Thyroid gland (tissue), 4 donors: ENCODE measurements around the gene SLIT2. TPM values are rescaled to one million over a fixed set of nuclear protein-coding genes. Genes with fewer than 3 reads are reported as not detected.
A peak's percentile ranks its signal among the peaks of the same experiment; 100 is the strongest.

ENCODE experiments used
- DNase-seq, 2 donors: peaks; one replicate each; pipeline ENCODE4 v3.0.0-alpha.2; 2019
- H3K27ac ChIP-seq, 3 donors: fragments of 200-600 bp; sonication (generic); 1 replicate in 2 of 3; 2 replicates in 1 of 3; pipeline ENCODE4 v1.5.1; 2016 to 2019; ENCODE audit warnings: mild to moderate bottlenecking in 1 of 3, moderate library complexity in 1 of 3
- H3K27me3 ChIP-seq: fragments of 200-600 bp; sonication (generic); one replicate; pipeline ENCODE4 v1.5.1; 2019
- H3K36me3 ChIP-seq, 2 donors: fragments of 200-600 bp; sonication (generic); one replicate each; pipeline ENCODE4 v1.5.1; 2016 to 2019
- H3K4me1 ChIP-seq, 2 donors: fragments of 200-600 bp; sonication (generic); one replicate each; pipeline ENCODE4 v1.5.1; 2017 to 2019
- H3K4me3 ChIP-seq, 3 donors: fragments of 200-600 bp; sonication (generic); replicated peaks in 1 of 3; 1 replicate in 2 of 3; 2 replicates in 1 of 3; pipeline ENCODE4 v1.5.1; 2016; ENCODE audit warnings: mild to moderate bottlenecking in 1 of 3
- H3K9me3 ChIP-seq: fragments of 200-600 bp; sonication (generic); one replicate; pipeline ENCODE4 v1.5.1; 2017
- POLR2A ChIP-seq, 2 donors: fragments of 450-650 bp; IDR thresholded peaks; one replicate each; pipeline ENCODE4 v1.6.1; 2017; ENCODE audit warnings: antibody characterized with exemption in 2 of 2, mild to moderate bottlenecking in 2 of 2, moderate library complexity in 1 of 2
- WGBS, 2 donors: methylation state at CpG; one replicate each; pipeline ENCODE4 v1.1.5; 2017; 5-methylcytosine and 5-hydroxymethylcytosine counted together
- intact Hi-C: fragments of 100-400 bp; cut with DNase I; formaldehyde crosslinking; loops from one replicate; pipeline ENCODE4 v1.15.1; 2023
- total RNA-seq, 4 donors: library from RNA; depleted of rRNA; stranded (reverse); fragments of >200 nt; gene quantifications; one replicate each; pipeline ENCODE4 v1.2.3, GENCODE V29; 2016
- TF ChIP-seq, protein P1 (sequence below), 6 experiments: fragments of 200-600 bp in 3 of 6; fragments of 450-650 bp in 3 of 6; sonication (generic) in 3 of 6; IDR thresholded peaks; one replicate each; pipeline ENCODE4 v1.5.1; 2016 to 2019; ENCODE audit warnings: antibody characterized with exemption in 6 of 6, mild to moderate bottlenecking in 2 of 6, inconsistent platforms in 1 of 6, moderate library complexity in 1 of 6

Gene SLIT2, protein sequence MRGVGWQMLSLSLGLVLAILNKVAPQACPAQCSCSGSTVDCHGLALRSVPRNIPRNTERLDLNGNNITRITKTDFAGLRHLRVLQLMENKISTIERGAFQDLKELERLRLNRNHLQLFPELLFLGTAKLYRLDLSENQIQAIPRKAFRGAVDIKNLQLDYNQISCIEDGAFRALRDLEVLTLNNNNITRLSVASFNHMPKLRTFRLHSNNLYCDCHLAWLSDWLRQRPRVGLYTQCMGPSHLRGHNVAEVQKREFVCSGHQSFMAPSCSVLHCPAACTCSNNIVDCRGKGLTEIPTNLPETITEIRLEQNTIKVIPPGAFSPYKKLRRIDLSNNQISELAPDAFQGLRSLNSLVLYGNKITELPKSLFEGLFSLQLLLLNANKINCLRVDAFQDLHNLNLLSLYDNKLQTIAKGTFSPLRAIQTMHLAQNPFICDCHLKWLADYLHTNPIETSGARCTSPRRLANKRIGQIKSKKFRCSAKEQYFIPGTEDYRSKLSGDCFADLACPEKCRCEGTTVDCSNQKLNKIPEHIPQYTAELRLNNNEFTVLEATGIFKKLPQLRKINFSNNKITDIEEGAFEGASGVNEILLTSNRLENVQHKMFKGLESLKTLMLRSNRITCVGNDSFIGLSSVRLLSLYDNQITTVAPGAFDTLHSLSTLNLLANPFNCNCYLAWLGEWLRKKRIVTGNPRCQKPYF (N-terminal part only)
- total RNA-seq: 10 to 100 TPM; 13.7 to 23.9 (median 17.1) TPM

DNA sequence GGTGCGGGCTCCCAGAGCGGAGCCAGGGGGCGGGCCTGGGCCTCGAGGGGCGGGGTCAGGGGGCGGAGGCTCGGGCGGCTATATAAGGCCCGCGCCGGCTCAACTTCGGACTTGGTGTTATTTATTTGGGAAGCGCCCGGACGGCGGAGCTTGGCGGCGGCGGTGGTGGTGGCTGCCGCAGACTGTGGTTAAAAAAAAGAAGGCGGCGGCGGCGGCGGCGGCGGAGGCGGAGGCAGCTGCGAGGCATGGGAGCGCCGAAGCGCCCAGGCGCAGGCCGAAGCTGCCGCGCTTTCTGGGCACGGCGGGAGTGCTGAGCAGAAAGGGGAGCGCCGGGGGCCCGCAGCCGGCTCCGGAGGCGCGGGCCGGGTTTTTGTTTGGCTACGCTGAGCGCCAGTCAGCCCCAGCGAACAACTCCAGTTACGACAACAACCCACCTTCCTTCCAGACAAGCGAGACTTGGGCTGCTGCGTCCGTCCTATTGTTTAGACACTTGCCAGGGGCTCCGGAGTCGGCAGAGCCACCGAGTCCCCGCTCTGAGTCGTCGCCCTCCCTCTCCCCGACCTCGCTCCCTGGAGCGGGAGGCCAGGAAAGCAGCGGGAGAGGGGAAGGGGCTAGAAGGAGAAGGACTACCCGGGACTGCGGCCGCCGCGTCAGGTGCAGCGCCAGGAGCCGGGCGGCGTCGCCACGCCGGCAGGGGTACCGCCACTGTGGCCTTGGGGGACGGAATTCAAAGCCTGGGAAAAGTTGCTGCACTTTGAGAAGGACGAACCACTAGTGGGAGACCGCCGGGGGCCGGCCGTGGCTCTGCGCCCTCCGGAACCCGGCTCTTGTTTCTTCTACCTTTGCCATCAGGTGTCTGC is at the start of gene SLIT2:
TSS of gene SLIT2 (plus strand) at position 110 of the 860 bp plus-strand sequence. CDS start 1,911 bp downstream, outside the sequence.
- Histone ChIP-seq H3K9me3 (no peaks in the 10 kb centered on the region), H3K27ac (peak within 1 kb of the TSS in 2 of 3 donors; percentile 29 to 30), H3K4me3 (peak within 1 kb of the TSS; percentile 41 to 71 (median 56)), H3K36me3 (no peaks in the 10 kb centered on the region), H3K27me3 (no peaks in the 10 kb centered on the region), H3K4me1 (peaks cover 3 to 29% of the 10 kb centered on the region in 2 donors)
- peak in 1 of 2 donors; percentile 87 for TF ChIP-seq POLR2A (IDR thresholded peaks at IDR 0.05)
- TF ChIP-seq, protein P1, sequence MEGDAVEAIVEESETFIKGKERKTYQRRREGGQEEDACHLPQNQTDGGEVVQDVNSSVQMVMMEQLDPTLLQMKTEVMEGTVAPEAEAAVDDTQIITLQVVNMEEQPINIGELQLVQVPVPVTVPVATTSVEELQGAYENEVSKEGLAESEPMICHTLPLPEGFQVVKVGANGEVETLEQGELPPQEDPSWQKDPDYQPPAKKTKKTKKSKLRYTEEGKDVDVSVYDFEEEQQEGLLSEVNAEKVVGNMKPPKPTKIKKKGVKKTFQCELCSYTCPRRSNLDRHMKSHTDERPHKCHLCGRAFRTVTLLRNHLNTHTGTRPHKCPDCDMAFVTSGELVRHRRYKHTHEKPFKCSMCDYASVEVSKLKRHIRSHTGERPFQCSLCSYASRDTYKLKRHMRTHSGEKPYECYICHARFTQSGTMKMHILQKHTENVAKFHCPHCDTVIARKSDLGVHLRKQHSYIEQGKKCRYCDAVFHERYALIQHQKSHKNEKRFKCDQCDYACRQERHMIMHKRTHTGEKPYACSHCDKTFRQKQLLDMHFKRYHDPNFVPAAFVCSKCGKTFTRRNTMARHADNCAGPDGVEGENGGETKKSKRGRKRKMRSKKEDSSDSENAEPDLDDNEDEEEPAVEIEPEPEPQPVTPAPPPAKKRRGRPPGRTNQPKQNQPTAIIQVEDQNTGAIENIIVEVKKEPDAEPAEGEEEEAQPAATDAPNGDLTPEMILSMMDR (IDR thresholded peaks at IDR 0.05): no peak
- intact Hi-C loops: no loop called here
- WGBS, 2 donors: 1% methylated on average over 32 to 60 of the region's 85 CpGs
- peak; percentile 80 to 82 for DNase-seq

DNA sequence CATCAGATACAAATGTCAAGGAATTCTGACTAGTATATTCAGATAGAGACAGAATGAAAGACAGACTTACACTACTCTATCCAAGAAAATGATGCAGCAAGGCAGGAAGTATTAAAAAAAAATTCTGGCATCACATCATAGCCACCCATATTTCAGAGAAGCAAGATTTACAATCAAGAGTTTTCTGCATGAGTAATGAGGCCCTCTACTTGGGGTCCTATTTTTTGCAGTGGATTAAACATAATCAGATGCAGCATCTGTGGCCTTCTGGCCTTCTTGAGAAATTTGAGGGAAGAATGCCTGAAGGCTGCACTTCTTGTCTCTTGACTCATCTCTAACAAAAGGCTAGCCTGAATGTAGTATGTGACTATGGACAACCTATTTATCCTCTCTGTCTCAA is 48.2 kb upstream of the SLIT2 start:
- intact Hi-C loops: no loop called here
- TF ChIP-seq, protein P1 (IDR thresholded peaks at IDR 0.05): no peak
- no peak for TF ChIP-seq POLR2A (IDR thresholded peaks at IDR 0.05)
- Histone ChIP-seq H3K9me3 (no peaks in the 10 kb centered on the region), H3K4me3 (no peak overlapping the region), H3K27ac (no peak overlapping the region), H3K4me1 (no peaks in the 10 kb centered on the region), H3K27me3 (no peaks in the 10 kb centered on the region), H3K36me3 (no peaks in the 10 kb centered on the region)
- DNase-seq: no peak

DNA sequence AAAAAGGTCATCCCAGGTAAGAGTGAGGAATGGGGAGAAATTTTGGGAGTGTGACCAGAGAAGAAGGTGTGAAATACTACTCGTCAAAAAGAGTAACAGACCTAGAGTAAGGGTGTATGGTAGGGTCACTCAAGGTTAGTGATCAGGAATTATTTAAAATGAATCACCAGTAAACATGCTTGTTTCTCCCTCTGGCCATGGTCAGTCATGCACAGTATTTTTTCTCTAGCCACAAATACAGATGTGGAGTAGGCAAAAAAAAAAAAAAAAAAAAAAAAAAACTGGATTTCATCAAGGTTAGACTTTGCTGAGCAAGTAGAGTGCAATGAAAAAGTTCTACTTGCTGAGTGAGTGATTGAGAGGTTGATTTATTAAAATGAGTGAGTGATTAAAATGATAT is 34.2 kb upstream of the SLIT2 start:
- TF ChIP-seq, protein P1 (IDR thresholded peaks at IDR 0.05): no peak
- no peak for TF ChIP-seq POLR2A (IDR thresholded peaks at IDR 0.05)
- no peak overlapping the region for H3K4me3 ChIP-seq
- no peak for DNase-seq
- no peaks in the 10 kb centered on the region for H3K9me3 ChIP-seq
- WGBS, 2 donors: 0 to 92% methylated on average over 1 of the region's 1 CpG
- H3K27me3 ChIP-seq: no peaks in the 10 kb centered on the region
- H3K4me1 ChIP-seq: no peaks in the 10 kb centered on the region
- intact Hi-C loops: no loop called here
- no peaks in the 10 kb centered on the region for H3K36me3 ChIP-seq
- no peak overlapping the region for H3K27ac ChIP-seq

DNA sequence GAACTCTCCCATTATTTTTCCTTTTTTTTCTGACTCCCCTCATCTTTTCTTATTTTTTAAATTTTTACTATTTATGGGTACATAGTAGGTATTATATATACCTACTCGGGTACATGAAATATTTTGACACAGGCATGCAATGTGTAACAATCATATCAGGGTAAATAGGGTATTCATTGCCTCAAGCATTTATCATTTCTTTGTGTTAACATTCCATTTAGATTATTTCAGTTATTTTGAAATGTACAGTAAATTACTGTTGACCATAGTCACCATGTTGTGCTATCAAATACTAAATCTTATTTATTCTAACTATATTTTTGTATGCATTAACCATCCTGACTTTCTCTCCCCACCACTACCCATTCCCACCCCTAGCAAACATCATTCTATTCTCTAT is 33.8 kb upstream of the SLIT2 start:
- Histone ChIP-seq H3K9me3 (no peaks in the 10 kb centered on the region), H3K36me3 (no peaks in the 10 kb centered on the region), H3K27me3 (no peaks in the 10 kb centered on the region), H3K4me1 (no peaks in the 10 kb centered on the region), H3K27ac (no peak overlapping the region), H3K4me3 (no peak overlapping the region)
- TF ChIP-seq POLR2A (IDR thresholded peaks at IDR 0.05): no peak
- TF ChIP-seq, protein P1 (IDR thresholded peaks at IDR 0.05): no peak
- DNase-seq: no peak
- 80 to 83% methylated on average over 1 of the region's 1 CpG for WGBS, 2 donors
- intact Hi-C loops: no loop called here
